Raji (cell line): ENCODE results near the gene HSPA1L.

ENCODE experiments used
- POLR2A ChIP-seq: IDR thresholded peaks from 2 replicates; pipeline ENCODE4 v1.6.1; 2011; ENCODE audit warnings: low read depth, low read length, control low read depth; ENCODE audit not compliant: insufficient read depth

Gene HSPA1L

DNA sequence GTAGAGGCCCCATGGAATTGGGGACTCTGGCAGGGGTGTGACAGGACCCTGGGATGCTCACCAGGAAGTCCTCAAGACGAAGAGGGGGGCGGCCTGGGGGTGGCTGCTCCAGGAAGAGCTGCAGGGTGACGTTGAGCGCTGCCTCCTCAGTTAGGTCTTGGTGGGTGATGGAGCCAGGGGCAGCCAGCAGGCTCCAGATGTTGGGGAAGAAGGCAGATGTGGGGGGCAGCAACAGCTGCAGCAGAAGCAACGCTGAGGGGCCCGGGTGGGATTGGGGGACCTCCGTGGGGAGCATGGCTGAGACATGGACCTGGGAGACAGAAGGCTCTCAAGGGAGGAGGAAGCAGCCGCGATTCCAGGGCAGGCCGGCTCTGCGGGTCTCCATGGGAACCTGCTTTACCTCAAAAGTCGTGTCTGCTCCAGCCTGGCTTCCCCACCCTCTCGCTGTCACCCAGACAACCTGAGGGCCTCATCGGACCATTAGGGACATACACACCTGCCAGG, 38.5 kb downstream of the HSPA1L start:
- TF ChIP-seq POLR2A = no peak

- no peak for TF ChIP-seq POLR2A
Measured at GRCh38 chr6:31775633-31776484, 39.2 kb downstream of the HSPA1L start.

GRCh38 chr6:31775184-31775583, 39.9 kb downstream of the HSPA1L start:
- no peak for TF ChIP-seq POLR2A

- TF ChIP-seq POLR2A = no peak
Measured at GRCh38 chr6:31771992-31772358, 43.1 kb downstream of the HSPA1L start.

- TF ChIP-seq POLR2A = no peak
Measured at GRCh38 chr6:31770860-31771259, 44.2 kb downstream of the HSPA1L start.

GRCh38 chr6:31769684-31770371, 45.3 kb downstream of the HSPA1L start:
- TF ChIP-seq POLR2A = no peak

GRCh38 chr6:31768363-31769257, 46.5 kb downstream of the HSPA1L start:
- TF ChIP-seq POLR2A = no peak

DNA sequence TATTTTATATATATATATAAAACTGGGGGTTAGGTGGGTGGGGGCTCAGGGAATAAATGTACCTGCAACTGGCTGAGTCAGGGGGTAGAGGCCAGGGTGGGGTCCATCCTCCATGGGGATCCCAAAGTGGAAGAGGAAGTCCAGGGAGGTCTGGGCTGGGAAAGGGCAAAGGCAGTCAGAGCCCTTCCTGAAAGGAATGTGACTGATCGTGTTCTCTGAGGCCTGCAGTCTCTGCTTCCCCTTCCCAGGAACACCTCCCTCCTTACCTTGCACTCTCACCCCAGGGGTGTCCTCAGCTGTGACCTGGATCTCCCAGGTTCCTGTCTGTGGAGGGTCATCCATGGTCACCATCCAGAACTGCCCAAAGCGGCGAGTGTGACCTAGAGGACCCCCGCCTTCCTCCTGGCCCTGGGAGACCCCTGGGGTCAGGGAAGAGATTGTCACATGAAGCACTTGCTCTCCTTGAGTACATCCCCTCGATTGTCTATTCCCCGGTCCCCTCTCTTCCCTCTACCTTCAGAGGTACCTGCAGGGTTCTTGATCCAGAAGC, 47.9 kb downstream of the HSPA1L start:
- TF ChIP-seq POLR2A = no peak

DNA sequence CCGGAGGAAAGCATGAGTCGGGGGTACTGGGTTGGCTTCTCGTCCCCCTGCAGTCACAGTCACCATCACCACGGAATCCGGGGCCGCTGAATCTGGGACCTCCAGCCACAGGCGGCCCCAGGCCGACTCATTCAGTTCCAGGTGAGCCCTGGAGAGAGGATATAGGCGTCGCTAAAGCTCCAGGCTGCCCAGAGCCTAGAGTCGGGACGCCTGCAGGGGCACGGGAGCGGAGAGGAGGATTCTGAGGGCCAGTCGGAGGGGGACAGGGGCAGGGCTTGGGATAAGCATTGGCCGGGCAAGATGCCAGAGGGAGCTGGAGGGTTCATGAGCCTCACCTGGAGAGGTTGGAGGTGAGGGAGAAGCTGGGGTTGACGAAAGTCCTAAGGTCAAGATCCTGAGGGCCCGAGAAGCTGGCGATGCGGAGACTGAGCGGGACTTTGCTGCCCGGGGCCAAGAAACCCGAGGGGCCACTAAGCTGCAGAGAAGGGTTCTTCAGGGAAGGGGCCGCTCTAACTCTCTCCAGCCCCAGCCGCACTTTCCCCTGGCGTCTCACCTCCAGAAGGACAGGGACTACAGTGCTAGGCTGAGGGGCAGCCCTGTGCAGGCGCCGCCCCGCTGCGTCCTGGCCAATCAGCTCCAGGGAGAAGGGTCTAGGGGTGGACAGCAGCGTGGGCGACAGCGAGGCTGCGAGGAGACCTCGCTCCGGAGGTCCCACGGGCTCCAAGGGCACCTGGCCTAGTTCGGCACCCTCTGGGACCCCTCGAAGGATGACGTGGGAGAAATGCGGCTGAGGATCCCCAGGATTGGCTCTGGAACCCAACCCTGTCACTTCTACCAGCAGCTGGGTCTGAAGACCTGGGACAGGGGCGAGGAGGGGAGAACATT, 48.9 kb downstream of the HSPA1L start:
- TF ChIP-seq POLR2A = no peak

DNA sequence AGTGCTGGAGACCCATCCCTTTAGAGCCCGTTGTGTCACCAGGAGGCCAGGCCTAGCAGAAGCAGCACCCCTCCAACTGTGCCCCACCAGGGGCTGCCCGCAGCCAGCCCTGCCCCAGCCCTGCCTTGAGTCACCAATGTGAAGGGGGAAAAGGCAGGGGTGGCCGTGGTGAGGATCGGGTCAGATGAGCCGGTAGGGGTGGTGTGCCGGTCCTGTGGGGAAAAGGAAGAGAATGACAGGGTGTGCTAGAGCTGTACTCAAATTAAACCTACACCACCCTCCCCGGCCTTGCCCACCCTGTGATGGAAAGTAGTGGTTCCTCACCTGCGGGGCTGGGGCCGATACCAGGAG, 49.5 kb downstream of the HSPA1L start:
- TF ChIP-seq POLR2A = no peak

- TF ChIP-seq POLR2A = no peak
Measured at GRCh38 chr6:31764198-31764597, 50.9 kb downstream of the HSPA1L start.

DNA sequence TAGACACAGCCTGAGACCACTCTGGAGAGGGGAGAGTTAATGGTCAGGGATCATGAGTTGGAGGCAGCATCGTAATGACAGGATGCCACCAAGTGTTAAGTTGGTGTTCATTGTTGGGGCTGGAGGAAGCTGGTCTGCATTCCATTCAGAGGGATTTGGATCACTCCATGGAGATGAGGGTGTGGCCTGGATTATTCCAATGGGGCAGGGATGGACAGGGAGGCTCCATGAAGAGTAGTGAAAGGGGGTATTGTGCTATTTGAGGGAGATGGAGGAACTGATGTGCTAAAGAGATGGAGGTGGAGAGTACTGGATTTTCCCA, 51.5 kb downstream of the HSPA1L start:
- TF ChIP-seq POLR2A = no peak

DNA sequence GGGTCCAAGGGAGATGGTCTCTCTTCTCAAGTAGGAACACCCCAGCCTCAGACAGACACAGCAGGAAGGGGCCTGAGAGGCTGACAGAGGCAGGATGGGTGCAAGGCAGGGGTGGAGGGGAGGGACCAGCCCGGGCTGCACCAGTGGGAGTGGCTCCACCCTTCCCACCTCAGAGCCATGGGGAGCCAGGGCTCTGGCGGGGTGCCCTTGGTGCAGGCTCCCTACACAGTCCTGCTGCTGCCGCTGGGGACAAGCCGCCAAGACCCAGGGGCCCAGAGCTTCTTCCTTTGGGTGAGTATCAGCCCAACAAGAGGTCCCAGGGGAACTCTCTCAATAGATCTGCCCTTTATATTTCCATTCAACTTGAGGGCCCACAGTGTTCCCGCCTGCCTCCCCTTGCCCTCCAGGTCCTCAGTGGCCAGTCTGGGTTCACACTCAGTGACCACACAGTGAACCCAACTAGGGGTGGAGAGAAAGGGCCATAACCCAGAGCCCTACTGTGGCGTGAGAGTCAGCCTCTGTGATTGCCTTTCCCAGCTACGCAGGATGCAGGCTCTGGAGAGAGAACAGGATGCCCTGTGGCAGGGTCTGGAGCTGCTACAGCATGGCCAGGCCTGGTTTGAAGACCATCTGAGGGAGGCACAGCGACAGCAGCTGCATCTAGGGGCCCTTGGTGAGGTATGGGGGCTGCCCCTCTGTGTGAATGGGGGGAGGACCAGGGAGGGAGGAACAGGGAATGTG, 52.0 kb downstream of the HSPA1L start:
- no peak for TF ChIP-seq POLR2A

DNA sequence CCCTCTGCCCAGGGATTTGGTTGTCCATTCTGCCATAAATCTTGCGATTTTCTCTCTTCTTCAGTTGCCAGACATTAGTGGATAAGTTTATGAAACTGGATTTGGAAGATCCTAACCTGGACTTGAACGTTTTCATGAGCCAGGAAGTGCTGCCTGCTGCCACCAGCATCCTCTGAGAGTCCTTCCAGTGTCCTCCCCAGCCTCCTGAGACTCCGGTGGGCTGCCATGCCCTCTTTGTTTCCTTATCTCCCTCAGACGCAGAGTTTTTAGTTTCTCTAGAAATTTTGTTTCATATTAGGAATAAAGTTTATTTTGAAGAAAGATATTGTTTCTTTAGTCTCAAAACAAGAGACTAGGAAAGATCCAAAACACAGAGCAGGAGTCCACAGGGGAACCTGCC, 52.7 kb downstream of the HSPA1L start, which contains the start of gene SAPCD1:
SAPCD1 (plus strand) TSS at position 301 of the 400 bp plus-strand sequence. CDS start 399 bp downstream, outside the sequence.
- no peak for TF ChIP-seq POLR2A
